Left ventricle myocardium inferior (tissue), 1 donor: ENCODE results near the gene RHOH. TPM values are rescaled to one million over a fixed set of nuclear protein-coding genes. Genes with fewer than 3 reads are reported as not detected.

Experiments used
- DNase-seq: peaks from one replicate; pipeline ENCODE4 v3.0.0-alpha.2; 2020
- H3K27ac ChIP-seq: fragments of 200-600 bp; replicated peaks from 2 replicates; pipeline ENCODE4 v1.8.0; 2021
- H3K27me3 ChIP-seq: fragments of 200-600 bp; 2 replicates; pipeline ENCODE4 v1.8.0; 2021; ENCODE audit warnings: low read depth
- H3K36me3 ChIP-seq: fragments of 200-600 bp; 2 replicates; pipeline ENCODE4 v1.8.0; 2021
- H3K4me1 ChIP-seq: fragments of 200-600 bp; 2 replicates; pipeline ENCODE4 v1.8.0; 2021
- H3K4me3 ChIP-seq: fragments of 200-600 bp; 2 replicates; pipeline ENCODE4 v1.8.0; 2021; ENCODE audit warnings: mild to moderate bottlenecking, moderate library complexity
- H3K9me3 ChIP-seq: fragments of 200-600 bp; replicated peaks from 2 replicates; pipeline ENCODE4 v1.8.0; 2021
- CTCF ChIP-seq: fragments of 200-600 bp; IDR thresholded peaks from 2 replicates; pipeline ENCODE4 v1.8.0; 2021; ENCODE audit warnings: antibody characterized with exemption, mild to moderate bottlenecking, borderline replicate concordance
- intact Hi-C: fragments of 100-400 bp; cut with micrococcal nuclease; formaldehyde crosslinking; loops from one replicate; pipeline ENCODE4 v1.11.0; 2022
- total RNA-seq: library from RNA; stranded (reverse); fragmentation: NEBNext Ultra II Directional; extraction: Animal tissue kit (Norgen Biotek cat#: 25700); gene quantifications from one replicate; pipeline ENCODE4 v1.2.1, GENCODE V29; 2021
- donor health status: DM: no; HTN: yes; CAD: no; lungs with severe emphysema.

Gene RHOH
- total RNA-seq, 1 donor from 2014 or later = 0.41 TPM

GRCh38 chr4:40295572-40295971 is 98.7 kb downstream of the RHOH start:
- no peak overlapping the region for H3K27ac ChIP-seq
- no peaks in the 10 kb centered on the region for H3K4me1 ChIP-seq
- no peaks in the 10 kb centered on the region for H3K36me3 ChIP-seq
- peaks cover 31% of the 10 kb centered on the region for H3K27me3 ChIP-seq
- H3K4me3 ChIP-seq = no peak overlapping the region
- no peak for DNase-seq
- no peak for TF ChIP-seq CTCF
- intact Hi-C loops = no loop called here
- no peaks in the 10 kb centered on the region for H3K9me3 ChIP-seq

Other genes starting within 250 kb of the RHOH start
- gene PDS5A, start 219.1 kb upstream of the RHOH start, total RNA-seq = 29.3 TPM
- gene N4BP2, start 140.2 kb upstream of the RHOH start, total RNA-seq = 5.0 TPM
- gene CHRNA9, start 138.3 kb downstream of the RHOH start, total RNA-seq = not detected